GM06990 (cell line): ENCODE data around the gene DTNB.

Experiments used
- DNase-seq: peaks from one replicate; pipeline ENCODE4 v3.0.0-alpha.2; 2011; ENCODE audit not compliant: insufficient read length; ENCODE audit errors: extremely low read depth
- H3K27me3 ChIP-seq: replicated peaks from 2 replicates; pipeline ENCODE4 v1.6.0; 2011; ENCODE audit warnings: low read length; ENCODE audit not compliant: control insufficient read depth, insufficient read depth
- H3K36me3 ChIP-seq: 2 replicates; pipeline ENCODE4 v1.5.1; 2011; ENCODE audit warnings: low read length; ENCODE audit not compliant: control insufficient read depth, insufficient read depth
- H3K4me3 ChIP-seq: replicated peaks from 2 replicates; pipeline ENCODE4 v1.5.1; 2011; ENCODE audit warnings: low read depth, mild to moderate bottlenecking, control low read depth, low read length
- TF ChIP-seq, protein P1 (sequence below): IDR thresholded peaks from 2 replicates; pipeline ENCODE4 v1.5.1; 2011; ENCODE audit warnings: low read length, control low read depth, mild to moderate bottlenecking, inconsistent platforms; ENCODE audit not compliant: insufficient read depth, poor library complexity, severe bottlenecking

Gene DTNB

DNA sequence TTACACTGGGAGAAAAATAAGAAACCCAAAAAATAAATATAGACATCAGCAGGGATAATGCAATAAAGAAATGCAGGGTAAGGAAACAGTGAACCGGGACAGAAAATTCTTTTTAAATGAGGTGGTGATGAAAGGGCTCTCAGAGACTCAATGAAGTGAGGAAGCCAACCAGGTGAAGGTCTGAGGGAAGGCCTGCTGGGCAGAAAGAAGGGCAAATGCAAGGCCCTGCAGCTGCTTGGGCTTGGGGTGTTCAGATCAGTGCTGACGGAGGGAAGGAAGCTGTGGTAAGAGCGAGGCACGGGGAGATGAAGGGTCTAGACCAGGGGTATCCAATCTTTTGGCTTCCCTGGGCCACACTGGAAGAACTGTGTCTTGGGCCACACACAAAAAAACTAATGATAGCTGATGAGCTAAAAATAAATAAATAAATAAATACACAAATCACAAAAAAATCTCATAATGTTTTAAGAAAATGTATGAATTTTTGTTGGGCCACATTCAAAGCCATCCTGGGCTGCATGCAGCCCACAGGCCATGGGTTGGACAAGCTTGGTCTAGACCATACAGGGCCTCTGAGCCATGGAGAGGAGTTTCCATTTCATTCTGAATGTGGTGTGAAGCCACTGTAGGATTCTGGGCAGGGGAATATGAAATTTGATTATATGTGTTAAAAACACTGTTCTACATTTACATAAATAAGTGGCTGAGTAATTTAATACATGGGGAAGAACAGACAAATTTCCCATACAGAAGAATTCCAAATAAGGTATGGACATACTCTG is 235.3 kb downstream of the DTNB start:
- DNase-seq, result no peak
- Histone ChIP-seq H3K36me3 (peaks cover 2% of the 10 kb centered on the region), H3K4me3 (no peak overlapping the region), H3K27me3 (no peaks in the 10 kb centered on the region)
- TF ChIP-seq, protein P1, sequence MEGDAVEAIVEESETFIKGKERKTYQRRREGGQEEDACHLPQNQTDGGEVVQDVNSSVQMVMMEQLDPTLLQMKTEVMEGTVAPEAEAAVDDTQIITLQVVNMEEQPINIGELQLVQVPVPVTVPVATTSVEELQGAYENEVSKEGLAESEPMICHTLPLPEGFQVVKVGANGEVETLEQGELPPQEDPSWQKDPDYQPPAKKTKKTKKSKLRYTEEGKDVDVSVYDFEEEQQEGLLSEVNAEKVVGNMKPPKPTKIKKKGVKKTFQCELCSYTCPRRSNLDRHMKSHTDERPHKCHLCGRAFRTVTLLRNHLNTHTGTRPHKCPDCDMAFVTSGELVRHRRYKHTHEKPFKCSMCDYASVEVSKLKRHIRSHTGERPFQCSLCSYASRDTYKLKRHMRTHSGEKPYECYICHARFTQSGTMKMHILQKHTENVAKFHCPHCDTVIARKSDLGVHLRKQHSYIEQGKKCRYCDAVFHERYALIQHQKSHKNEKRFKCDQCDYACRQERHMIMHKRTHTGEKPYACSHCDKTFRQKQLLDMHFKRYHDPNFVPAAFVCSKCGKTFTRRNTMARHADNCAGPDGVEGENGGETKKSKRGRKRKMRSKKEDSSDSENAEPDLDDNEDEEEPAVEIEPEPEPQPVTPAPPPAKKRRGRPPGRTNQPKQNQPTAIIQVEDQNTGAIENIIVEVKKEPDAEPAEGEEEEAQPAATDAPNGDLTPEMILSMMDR, result no peak

DNA sequence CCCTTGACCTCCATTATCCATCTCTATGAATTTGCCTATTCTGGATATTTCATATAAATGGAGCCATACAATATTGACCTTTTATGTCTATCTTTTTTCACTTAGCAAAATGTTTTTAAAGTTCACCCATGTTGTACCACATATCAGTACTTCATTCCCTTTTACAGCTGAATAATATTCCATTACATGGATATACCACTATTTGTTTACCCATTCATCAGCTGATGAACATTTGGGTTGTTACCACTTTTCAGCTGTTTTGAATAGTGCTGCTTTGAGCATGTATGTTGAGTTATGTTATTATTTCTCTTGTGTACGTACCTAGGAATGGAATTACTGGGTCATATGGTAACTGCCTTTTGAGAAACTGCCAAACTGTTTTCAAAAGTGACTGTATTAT is 238.0 kb downstream of the DTNB start:
- Histone ChIP-seq H3K27me3 (no peaks in the 10 kb centered on the region), H3K36me3 (peaks cover 3% of the 10 kb centered on the region), H3K4me3 (no peak overlapping the region)
- TF ChIP-seq, protein P1, result no peak
- DNase-seq, result no peak

DNA sequence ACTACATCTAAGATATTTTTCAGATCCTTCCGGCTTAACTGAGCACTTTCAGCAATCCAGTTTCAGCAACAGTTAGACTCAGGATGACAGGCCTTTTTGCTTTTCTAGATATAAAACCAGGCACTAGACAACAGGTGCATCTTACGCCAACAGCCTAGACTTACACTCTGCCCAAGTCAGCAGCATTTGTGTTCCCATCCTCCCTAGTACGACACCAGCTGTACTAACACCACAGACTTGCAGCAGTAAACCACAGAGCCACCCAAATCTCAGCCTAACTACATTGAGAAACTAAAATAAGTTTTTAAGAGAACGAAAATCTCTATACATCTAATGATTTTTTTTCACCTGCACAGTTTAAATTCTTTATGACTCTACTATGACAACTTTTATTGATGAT is 241.8 kb downstream of the DTNB start:
- no peaks in the 10 kb centered on the region for H3K27me3 ChIP-seq
- DNase-seq, result no peak
- TF ChIP-seq, protein P1, result no peak
- peaks cover 12% of the 10 kb centered on the region for H3K36me3 ChIP-seq
- H3K4me3 ChIP-seq, result no peak overlapping the region

DNA sequence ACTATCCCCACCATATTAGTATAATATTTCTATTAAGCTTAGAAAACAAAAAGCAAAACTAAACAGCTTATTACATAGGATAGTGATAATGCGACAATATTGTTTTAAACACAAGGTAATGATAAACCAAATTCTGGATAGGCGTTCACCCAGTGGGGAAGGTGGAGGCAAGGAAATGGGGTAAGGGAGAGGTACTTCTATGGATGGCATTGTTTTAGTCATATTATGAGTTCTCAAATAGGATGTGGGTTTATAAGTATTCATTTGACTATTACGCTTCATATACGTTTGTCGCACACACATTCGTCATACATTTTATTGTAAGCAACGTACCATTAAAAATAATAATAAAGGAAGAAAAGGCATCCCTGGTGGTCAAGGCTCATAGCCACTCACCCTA is 242.8 kb downstream of the DTNB start:
- H3K36me3 ChIP-seq, result peaks cover 16% of the 10 kb centered on the region
- H3K27me3 ChIP-seq, result no peaks in the 10 kb centered on the region
- TF ChIP-seq, protein P1, result no peak
- DNase-seq, result no peak
- no peak overlapping the region for H3K4me3 ChIP-seq

DNA sequence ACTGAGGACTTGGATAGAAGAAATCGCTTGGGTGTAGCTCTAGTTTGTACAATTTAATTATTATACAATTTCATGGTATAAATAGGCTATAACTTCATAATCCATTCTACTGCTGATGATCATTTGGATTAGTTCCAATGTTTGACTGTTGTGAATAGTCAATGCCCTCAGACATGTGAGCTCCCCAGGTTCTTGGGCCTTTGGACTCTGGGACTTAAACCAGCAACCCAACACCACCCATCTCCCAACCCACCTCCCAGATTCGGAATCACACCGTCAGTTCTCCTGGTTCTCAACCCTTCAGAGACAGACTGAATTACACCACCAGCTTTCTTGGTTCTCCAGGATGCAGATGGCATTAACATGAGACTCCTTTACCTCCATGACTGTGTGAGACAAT is 247.1 kb downstream of the DTNB start:
- H3K4me3 ChIP-seq, result no peak overlapping the region
- H3K27me3 ChIP-seq, result no peaks in the 10 kb centered on the region
- H3K36me3 ChIP-seq, result peaks cover 13% of the 10 kb centered on the region
- no peak for DNase-seq
- TF ChIP-seq, protein P1, result no peak
